ENCODE measurements around the gene PKHD1.
"Not testable (repeated sequence)": the region's sequence is repeated elsewhere in the genome, so short reads cannot be mapped to it uniquely, and the experiment has no call there.

PKHD1 gene

GRCh38 chr6:51928320-51928719 lies 159.1 kb downstream of the PKHD1 start:
- DNase-seq (ENCODE audit: low spot score), result no peak

- no peak for DNase-seq (ENCODE audit: low spot score)
Observed at GRCh38 chr6:51927450-51927849, 160.0 kb downstream of the PKHD1 start.

GRCh38 chr6:51926125-51926524 lies 161.3 kb downstream of the PKHD1 start:
- no peak for DNase-seq (ENCODE audit: low spot score)

- not testable (repeated sequence) for DNase-seq (ENCODE audit: low spot score)
Observed at GRCh38 chr6:51922479-51922878, 164.9 kb downstream of the PKHD1 start.

- not testable (repeated sequence) for DNase-seq (ENCODE audit: low spot score)
Observed at GRCh38 chr6:51918347-51918746, 169.1 kb downstream of the PKHD1 start.

- DNase-seq (ENCODE audit: low spot score), result no peak
Observed at GRCh38 chr6:51915098-51915497, 172.3 kb downstream of the PKHD1 start.

GRCh38 chr6:51913265-51913664 lies 174.1 kb downstream of the PKHD1 start:
- no peak for DNase-seq (ENCODE audit: low spot score)

- no peak for DNase-seq (ENCODE audit: low spot score)
Observed at GRCh38 chr6:51910851-51911250, 176.6 kb downstream of the PKHD1 start.

- no peak for DNase-seq (ENCODE audit: low spot score)
Observed at GRCh38 chr6:51908243-51908642, 179.2 kb downstream of the PKHD1 start.

GRCh38 chr6:51901766-51902764 lies 185.3 kb downstream of the PKHD1 start:
- DNase-seq (ENCODE audit: low spot score), result no peak

- DNase-seq (ENCODE audit: low spot score), result no peak
Observed at GRCh38 chr6:51893366-51893765, 194.0 kb downstream of the PKHD1 start.

GRCh38 chr6:51892750-51893149 lies 194.7 kb downstream of the PKHD1 start:
- DNase-seq (ENCODE audit: low spot score), result no peak

GRCh38 chr6:51892339-51892738 lies 195.1 kb downstream of the PKHD1 start:
- no peak for DNase-seq (ENCODE audit: low spot score)

GRCh38 chr6:51891784-51892183 lies 195.6 kb downstream of the PKHD1 start:
- DNase-seq (ENCODE audit: low spot score), result no peak

GRCh38 chr6:51887859-51888258 lies 199.6 kb downstream of the PKHD1 start:
- DNase-seq (ENCODE audit: low spot score), result no peak

- DNase-seq (ENCODE audit: low spot score), result no peak
Observed at GRCh38 chr6:51885957-51886356, 201.5 kb downstream of the PKHD1 start.

- DNase-seq (ENCODE audit: low spot score), result no peak
Observed at GRCh38 chr6:51868591-51869355, 218.6 kb downstream of the PKHD1 start.

GRCh38 chr6:51866867-51867266 lies 220.5 kb downstream of the PKHD1 start:
- DNase-seq (ENCODE audit: low spot score), result no peak

GRCh38 chr6:51865996-51866395 lies 221.4 kb downstream of the PKHD1 start:
- no peak for DNase-seq (ENCODE audit: low spot score)

- no peak for DNase-seq (ENCODE audit: low spot score)
Observed at GRCh38 chr6:51865176-51865575, 222.2 kb downstream of the PKHD1 start.

GRCh38 chr6:51857134-51857533 lies 230.3 kb downstream of the PKHD1 start:
- DNase-seq (ENCODE audit: low spot score), result no peak

GRCh38 chr6:51856508-51856907 lies 230.9 kb downstream of the PKHD1 start:
- DNase-seq (ENCODE audit: low spot score), result no peak
